Measurements from ENCODE around the gene RGPD8. TPM values are rescaled to one million over a fixed set of nuclear protein-coding genes. Genes with fewer than 3 reads are reported as not detected.
A peak's percentile ranks its signal among the peaks of the same experiment; 100 is the strongest.

RGPD8 gene
- total and polyA plus RNA-seq, 4 donors: 1.5 to 20.6 (median 4.5) TPM

GRCh38 chr2:112481050-112481527, 47.6 kb upstream of the RGPD8 start:
- Histone ChIP-seq H3K27me3 (ENCODE audit: control insufficient read depth in 4 of 4, insufficient read depth in 4 of 4, low read length in 3 of 4) (no peaks in the 10 kb centered on the region), H3K9me3 (ENCODE audit: control insufficient read depth in 4 of 4, low read length in 3 of 4) (no peaks in the 10 kb centered on the region), H3K4me3 (ENCODE audit: low read depth in 1 of 3, low read length in 3 of 3) (peak overlapping the region; percentile 85 to 92 (median 88)), H3K9ac (ENCODE audit: low read depth in 1 of 2, low read length in 2 of 2) (peak overlapping the region; percentile 72), H3K36me3 (ENCODE audit: control insufficient read depth in 4 of 4, insufficient read depth in 3 of 4, low read depth in 1 of 4, low read length in 3 of 4) (no peaks in the 10 kb centered on the region), H3K27ac (ENCODE audit: low read depth in 1 of 2, low read length in 2 of 2) (peak overlapping the region; percentile 59 to 81), H3K4me1 (ENCODE audit: control insufficient read depth in 4 of 4, insufficient read depth in 4 of 4, low read length in 3 of 4) (peaks cover 2 to 24% (median 16%) of the 10 kb centered on the region in 4 donors)
- peak; percentile 80 for DNase-seq (ENCODE audit: low spot score)
- 0% methylated on average over 19 of the region's 19 CpGs for WGBS
- TF ChIP-seq CTCF (IDR thresholded peaks at IDR 0.05; ENCODE audit: low read depth, low read length, missing input control) (peak; percentile 68), JUND (IDR thresholded peaks at IDR 0.05) (no peak), HNF4A (conservative IDR thresholded peaks at IDR 0.05) (no peak), GABPA (IDR thresholded peaks at IDR 0.05 in 1 of 2, conservative IDR thresholded peaks at IDR 0.05 in 1 of 2) (no peak), FOXA2 (IDR thresholded peaks at IDR 0.05) (no peak), YY1 (IDR thresholded peaks at IDR 0.05) (peak; percentile 23), SP1 (IDR thresholded peaks at IDR 0.05) (no peak), ATF3 (IDR thresholded peaks at IDR 0.05) (no peak), NR2F2 (IDR thresholded peaks at IDR 0.05) (peak; percentile 23), REST (IDR thresholded peaks at IDR 0.05) (no peak), FOXA1 (IDR thresholded peaks at IDR 0.05) (no peak), TAF1 (conservative IDR thresholded peaks at IDR 0.05) (no peak), RXRA (IDR thresholded peaks at IDR 0.05) (no peak), MAX (IDR thresholded peaks at IDR 0.05) (peak; percentile 46), ZBTB33 (IDR thresholded peaks at IDR 0.05) (no peak), EGR1 (IDR thresholded peaks at IDR 0.05; ENCODE audit: low read depth in 2 of 2) (no peak), HNF4G (IDR thresholded peaks at IDR 0.05) (no peak), RAD21 (IDR thresholded peaks at IDR 0.05) (peak; percentile 81 to 86)

Data from liver (tissue), 9 donors.